HFFc6 (cell line): ENCODE results near the gene ARHGEF40. TPM values are rescaled to one million over a fixed set of nuclear protein-coding genes. Genes with fewer than 3 reads are reported as not detected.

ENCODE experiments used
- DNase-seq: peaks from one replicate; pipeline ENCODE4 v3.0.0-alpha.2; 2018
- H3K27ac Mint-ChIP-seq: 2 replicates; pipeline ENCODE4 v1.8.0; 2020; ENCODE audit warnings: mild to moderate bottlenecking, mixed read lengths
- H3K27me3 Mint-ChIP-seq: 2 replicates; pipeline ENCODE4 v1.8.0; 2021; ENCODE audit warnings: mild to moderate bottlenecking, moderate library complexity, mixed read lengths; ENCODE audit not compliant: insufficient read depth
- H3K36me3 Mint-ChIP-seq: 2 replicates; pipeline ENCODE4 v1.8.0; 2021; ENCODE audit warnings: low read depth, mixed read lengths
- H3K4me1 Mint-ChIP-seq: 2 replicates; pipeline ENCODE4 v1.8.0; 2020; ENCODE audit warnings: low read depth, mixed read lengths
- H3K4me3 Mint-ChIP-seq: 2 replicates; pipeline ENCODE4 v1.8.0; 2020; ENCODE audit warnings: mild to moderate bottlenecking, moderate library complexity, mixed read lengths
- H3K9me3 Mint-ChIP-seq: 2 replicates; pipeline ENCODE4 v1.8.0; 2020; ENCODE audit warnings: mild to moderate bottlenecking, mixed read lengths
- CTCF ChIP-seq: fragments of 200-600 bp; sonication (generic); IDR thresholded peaks from 2 replicates; pipeline ENCODE4 v1.5.0; 2021; ENCODE audit warnings: antibody characterized with exemption, mild to moderate bottlenecking
- total RNA-seq, 6 experiments: library from RNA; stranded (reverse); fragmentation: NEBNext Ultra II Directional; extraction: Animal tissue kit (Norgen Biotek cat#: 25700); gene quantifications; 2 replicates in 1 of 6; 3 replicates in 5 of 6; pipeline ENCODE4 v1.2.3, GENCODE V29; 2021

ARHGEF40 gene
- total RNA-seq, 6 experiments from 2014 or later = 30.4 to 43.0 (median 40.8) TPM

- no peak within 1 kb of the TSS for H3K4me3 Mint-ChIP-seq
- peak; percentile 54 for DNase-seq
- H3K4me1 Mint-ChIP-seq = peaks cover 54% of the 10 kb centered on the region
- TF ChIP-seq CTCF = no peak
- no peaks in the 10 kb centered on the region for H3K9me3 Mint-ChIP-seq
- no peak within 1 kb of the TSS for H3K27ac Mint-ChIP-seq
- peaks cover 23% of the 10 kb centered on the region for H3K27me3 Mint-ChIP-seq
- H3K36me3 Mint-ChIP-seq = no peaks in the 10 kb centered on the region
These were observed 28.2 kb upstream of the ARHGEF40 start, which contains the start of gene RNASE7 for GRCh38 chr14:21041676-21042433. Gene RNASE7 (plus strand): TSS chr14:21042362. CDS start chr14:21042993, 631 bp downstream.

GRCh38 chr14:21042918-21043317 is 27.2 kb upstream of the ARHGEF40 start:
- H3K36me3 Mint-ChIP-seq = no peaks in the 10 kb centered on the region
- no peak overlapping the region for H3K27ac Mint-ChIP-seq
- H3K9me3 Mint-ChIP-seq = no peaks in the 10 kb centered on the region
- DNase-seq = no peak
- peaks cover 23% of the 10 kb centered on the region for H3K27me3 Mint-ChIP-seq
- H3K4me3 Mint-ChIP-seq = no peak overlapping the region
- H3K4me1 Mint-ChIP-seq = peaks cover 62% of the 10 kb centered on the region
- no peak for TF ChIP-seq CTCF

GRCh38 chr14:21043387-21043973 is 26.6 kb upstream of the ARHGEF40 start:
- no peaks in the 10 kb centered on the region for H3K9me3 Mint-ChIP-seq
- DNase-seq = no peak
- no peaks in the 10 kb centered on the region for H3K36me3 Mint-ChIP-seq
- no peak overlapping the region for H3K4me3 Mint-ChIP-seq
- no peak overlapping the region for H3K27ac Mint-ChIP-seq
- no peak for TF ChIP-seq CTCF
- H3K27me3 Mint-ChIP-seq = peaks cover 23% of the 10 kb centered on the region
- H3K4me1 Mint-ChIP-seq = peaks cover 67% of the 10 kb centered on the region

DNA sequence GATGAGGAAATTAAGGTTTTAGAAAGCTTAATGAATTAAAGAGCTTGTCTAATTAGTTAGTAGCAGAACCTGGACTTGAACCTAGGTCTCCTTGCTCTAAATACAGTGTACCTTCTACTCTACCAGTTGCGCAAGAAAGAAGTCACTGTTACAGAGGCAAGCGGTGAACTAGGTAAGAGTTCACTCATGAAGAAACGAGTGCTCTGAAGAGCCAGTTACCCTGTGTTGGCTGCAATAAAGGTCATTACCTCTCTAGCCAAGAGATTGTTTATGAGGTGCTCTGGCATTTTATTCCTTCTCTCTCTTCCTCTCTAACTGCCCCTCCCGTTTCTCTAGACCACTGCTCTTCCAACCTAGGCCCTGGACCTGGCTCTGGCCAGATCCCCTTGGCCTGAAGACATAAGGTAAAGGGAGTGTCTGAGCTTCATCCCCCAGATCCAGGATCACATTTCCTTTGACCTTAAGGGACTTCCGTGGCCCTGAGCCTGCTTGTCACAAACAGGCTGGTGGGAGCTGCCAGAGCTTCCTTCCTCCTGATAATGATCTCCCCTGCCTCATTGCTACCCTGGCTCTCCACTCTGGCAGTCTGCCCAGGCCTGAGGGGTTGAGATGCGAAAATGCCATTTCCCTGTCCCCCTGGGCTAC is 26.0 kb upstream of the ARHGEF40 start:
- DNase-seq = no peak
- no peak overlapping the region for H3K4me3 Mint-ChIP-seq
- no peak overlapping the region for H3K27ac Mint-ChIP-seq
- peaks cover 19% of the 10 kb centered on the region for H3K27me3 Mint-ChIP-seq
- H3K4me1 Mint-ChIP-seq = peaks cover 68% of the 10 kb centered on the region
- H3K36me3 Mint-ChIP-seq = no peaks in the 10 kb centered on the region
- TF ChIP-seq CTCF = no peak
- no peaks in the 10 kb centered on the region for H3K9me3 Mint-ChIP-seq

GRCh38 chr14:21047378-21047781 is 22.7 kb upstream of the ARHGEF40 start:
- Mint-ChIP-seq H3K36me3 (no peaks in the 10 kb centered on the region), H3K27ac (peak overlapping the region; percentile 60; the same call in 1 of the 2 replicates), H3K9me3 (no peaks in the 10 kb centered on the region), H3K27me3 (peaks cover 18% of the 10 kb centered on the region), H3K4me3 (peak overlapping the region; percentile 1; the same call in 1 of the 2 replicates), H3K4me1 (peaks cover 49% of the 10 kb centered on the region)
- DNase-seq = peak; percentile 32
- TF ChIP-seq CTCF = no peak
